ENCODE measurements around the gene HELZ.

DNA sequence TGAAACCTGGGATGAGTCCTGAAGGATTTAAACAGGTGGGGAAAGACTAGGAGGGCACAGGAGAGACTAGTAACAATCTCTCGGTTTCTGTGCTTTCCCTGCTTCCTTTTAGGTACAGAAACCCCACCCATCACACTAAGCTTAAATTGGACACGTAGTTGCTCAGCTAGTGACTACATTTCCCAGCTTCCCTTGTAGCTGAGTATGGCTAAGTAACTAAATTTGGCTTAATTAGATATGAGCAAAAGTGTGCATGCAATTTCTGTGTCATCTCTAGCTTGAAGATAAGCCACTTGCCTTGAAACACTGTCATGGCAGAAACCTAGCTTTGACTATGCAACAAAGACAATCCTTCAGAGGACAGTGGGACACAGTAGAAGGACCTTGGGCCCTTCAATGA, 164.2 kb downstream of the HELZ start:
- TF ChIP-seq MAFK (IDR thresholded peaks at IDR 0.05; ENCODE audit: low read depth, low read length) (no peak), POLR2AphosphoS5 (IDR thresholded peaks at IDR 0.05; ENCODE audit: low read depth, low read length) (no peak), NRF1 (IDR thresholded peaks at IDR 0.05; ENCODE audit: low read depth, low read length) (no peak), EZH2 (IDR thresholded peaks at IDR 0.05; ENCODE audit: low read depth, low read length, severe bottlenecking) (no peak), EGR1 (IDR thresholded peaks at IDR 0.05; ENCODE audit: borderline replicate concordance, low read depth, low read length) (no peak), GABPA (IDR thresholded peaks at IDR 0.05; ENCODE audit: borderline replicate concordance, insufficient read depth, low read length) (no peak), EP300 (IDR thresholded peaks at IDR 0.05; ENCODE audit: borderline replicate concordance in 1 of 2, low read depth in 2 of 2, low read length in 2 of 2) (no peak)
- TF ChIP-seq, protein P1, sequence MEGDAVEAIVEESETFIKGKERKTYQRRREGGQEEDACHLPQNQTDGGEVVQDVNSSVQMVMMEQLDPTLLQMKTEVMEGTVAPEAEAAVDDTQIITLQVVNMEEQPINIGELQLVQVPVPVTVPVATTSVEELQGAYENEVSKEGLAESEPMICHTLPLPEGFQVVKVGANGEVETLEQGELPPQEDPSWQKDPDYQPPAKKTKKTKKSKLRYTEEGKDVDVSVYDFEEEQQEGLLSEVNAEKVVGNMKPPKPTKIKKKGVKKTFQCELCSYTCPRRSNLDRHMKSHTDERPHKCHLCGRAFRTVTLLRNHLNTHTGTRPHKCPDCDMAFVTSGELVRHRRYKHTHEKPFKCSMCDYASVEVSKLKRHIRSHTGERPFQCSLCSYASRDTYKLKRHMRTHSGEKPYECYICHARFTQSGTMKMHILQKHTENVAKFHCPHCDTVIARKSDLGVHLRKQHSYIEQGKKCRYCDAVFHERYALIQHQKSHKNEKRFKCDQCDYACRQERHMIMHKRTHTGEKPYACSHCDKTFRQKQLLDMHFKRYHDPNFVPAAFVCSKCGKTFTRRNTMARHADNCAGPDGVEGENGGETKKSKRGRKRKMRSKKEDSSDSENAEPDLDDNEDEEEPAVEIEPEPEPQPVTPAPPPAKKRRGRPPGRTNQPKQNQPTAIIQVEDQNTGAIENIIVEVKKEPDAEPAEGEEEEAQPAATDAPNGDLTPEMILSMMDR (IDR thresholded peaks at IDR 0.05; ENCODE audit: control extremely low read depth in 1 of 3, insufficient read depth in 1 of 3, low read depth in 1 of 3, low read length in 3 of 3): no peak
